Activated CD4-positive, alpha-beta T cell treated with anti-CD3 and anti-CD28 coated beads, Interleukin-2, amount 50 U/mL, for 24 hours (primary cell): ENCODE results near the gene SRXN1.

ENCODE experiments used
- DNase-seq, 2 donors: peaks; one replicate each; pipeline ENCODE4 v3.0.0-alpha.2; 2020; ENCODE audit warnings: low read depth in 1 of 2, low spot score in 1 of 2

SRXN1 gene

GRCh38 chr20:607476-607875 is 45.5 kb downstream of the SRXN1 start:
- no peak for DNase-seq

- DNase-seq, result no peak
Observed at GRCh38 chr20:605237-605636, 47.8 kb downstream of the SRXN1 start.

GRCh38 chr20:603116-603640 is 49.8 kb downstream of the SRXN1 start:
- no peak for DNase-seq

- no peak for DNase-seq
Observed at GRCh38 chr20:602111-602970, 50.7 kb downstream of the SRXN1 start.

DNA sequence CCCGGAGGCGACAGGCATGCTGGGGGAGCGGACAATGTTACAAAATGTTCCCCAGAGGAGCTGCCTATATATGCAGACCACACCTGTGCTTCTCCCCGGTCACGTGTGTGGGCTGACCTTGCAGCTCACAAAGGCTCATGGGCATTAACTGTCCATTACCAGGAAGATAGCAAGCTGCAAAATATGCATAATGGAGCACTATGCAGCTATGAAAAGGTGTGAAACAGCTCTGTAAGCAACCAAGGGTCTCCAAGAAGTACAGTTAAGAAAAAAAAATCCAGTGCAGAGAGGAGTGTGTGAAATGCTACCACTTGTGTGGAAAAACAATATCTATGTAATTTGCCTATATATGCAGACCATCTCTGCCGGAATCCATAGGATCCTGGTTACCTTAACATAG is 52.3 kb downstream of the SRXN1 start:
- no peak for DNase-seq

DNA sequence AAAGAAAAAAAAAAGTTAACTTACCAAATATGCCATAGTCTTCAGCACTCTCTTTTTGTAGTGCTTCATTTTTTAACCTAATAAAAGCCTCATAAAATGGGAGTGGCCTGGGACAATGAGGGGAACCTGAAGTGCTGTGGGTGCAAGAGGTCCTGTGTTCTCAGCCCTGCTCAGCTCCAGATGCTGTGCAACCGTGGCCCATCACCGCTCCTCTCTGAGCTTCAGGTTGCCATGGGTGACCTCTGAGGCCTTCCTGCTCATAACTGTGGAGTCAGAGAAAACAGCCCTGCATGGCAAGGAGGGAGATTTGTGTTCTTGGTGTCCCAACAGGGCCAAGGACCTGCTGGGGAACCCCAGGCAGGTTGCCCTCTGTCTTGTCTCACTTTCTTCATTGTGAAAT is 52.9 kb downstream of the SRXN1 start:
- DNase-seq, result no peak

DNA sequence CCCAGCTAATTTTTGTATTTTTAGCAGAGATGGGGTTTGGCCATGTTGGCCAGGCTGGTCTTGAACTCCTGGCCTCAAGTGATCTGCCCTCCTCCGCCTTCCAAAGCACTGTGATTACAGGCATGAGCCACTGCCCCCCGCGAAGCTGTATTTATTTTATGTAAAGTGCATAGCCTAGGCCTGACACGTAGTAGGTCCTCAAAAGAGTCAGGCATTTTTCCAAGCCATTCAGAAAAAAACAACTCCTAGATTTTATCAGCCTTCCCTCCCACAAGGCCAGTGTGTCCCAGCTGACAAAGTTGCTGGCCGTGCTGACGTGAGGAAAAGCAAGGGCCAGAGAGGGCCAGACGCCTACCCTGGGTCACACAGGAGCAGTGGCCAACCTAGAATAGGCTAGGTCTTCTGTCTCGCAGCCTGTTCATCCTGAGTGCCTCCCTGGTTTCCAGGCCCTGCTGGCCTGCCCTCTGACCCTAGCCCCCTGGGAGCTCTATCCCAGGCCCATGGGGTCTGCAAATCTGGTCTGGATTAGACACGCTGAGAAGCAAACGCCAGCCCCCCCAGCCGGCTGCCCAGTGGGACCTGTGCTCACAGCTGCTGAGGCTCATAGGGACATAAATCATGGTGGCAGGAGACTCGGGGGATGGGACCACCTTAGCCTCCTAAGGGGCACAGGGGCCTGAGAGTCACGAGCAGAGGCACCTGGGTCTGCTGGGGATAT is 54.7 kb downstream of the SRXN1 start:
- DNase-seq, result no peak

DNA sequence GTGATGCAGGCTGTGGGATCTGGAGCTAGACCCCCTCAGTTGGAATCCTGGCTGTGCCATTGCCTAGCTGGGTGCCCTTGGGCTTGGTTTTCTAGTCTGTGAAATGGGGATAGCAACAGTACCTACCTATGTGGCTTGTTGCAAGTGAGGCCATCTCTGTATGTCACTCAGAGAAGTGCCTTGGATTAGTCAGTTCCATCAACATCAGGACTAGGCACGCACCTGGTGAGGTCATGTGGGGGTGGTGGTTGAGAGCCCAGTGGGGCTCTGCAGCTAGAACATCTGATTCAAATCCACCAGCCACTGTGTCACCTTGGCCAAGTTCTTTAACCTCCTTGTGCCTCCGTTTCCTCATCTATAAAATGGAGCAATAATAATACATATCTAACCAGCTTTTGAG is 55.4 kb downstream of the SRXN1 start:
- DNase-seq, result no peak
